ENCODE data around the gene ZFP36L2.
A peak's percentile ranks its signal among the peaks of the same experiment; 100 is the strongest.

ZFP36L2 gene, protein sequence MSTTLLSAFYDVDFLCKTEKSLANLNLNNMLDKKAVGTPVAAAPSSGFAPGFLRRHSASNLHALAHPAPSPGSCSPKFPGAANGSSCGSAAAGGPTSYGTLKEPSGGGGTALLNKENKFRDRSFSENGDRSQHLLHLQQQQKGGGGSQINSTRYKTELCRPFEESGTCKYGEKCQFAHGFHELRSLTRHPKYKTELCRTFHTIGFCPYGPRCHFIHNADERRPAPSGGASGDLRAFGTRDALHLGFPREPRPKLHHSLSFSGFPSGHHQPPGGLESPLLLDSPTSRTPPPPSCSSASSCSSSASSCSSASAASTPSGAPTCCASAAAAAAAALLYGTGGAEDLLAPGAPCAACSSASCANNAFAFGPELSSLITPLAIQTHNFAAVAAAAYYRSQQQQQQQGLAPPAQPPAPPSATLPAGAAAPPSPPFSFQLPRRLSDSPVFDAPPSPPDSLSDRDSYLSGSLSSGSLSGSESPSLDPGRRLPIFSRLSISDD

DNA sequence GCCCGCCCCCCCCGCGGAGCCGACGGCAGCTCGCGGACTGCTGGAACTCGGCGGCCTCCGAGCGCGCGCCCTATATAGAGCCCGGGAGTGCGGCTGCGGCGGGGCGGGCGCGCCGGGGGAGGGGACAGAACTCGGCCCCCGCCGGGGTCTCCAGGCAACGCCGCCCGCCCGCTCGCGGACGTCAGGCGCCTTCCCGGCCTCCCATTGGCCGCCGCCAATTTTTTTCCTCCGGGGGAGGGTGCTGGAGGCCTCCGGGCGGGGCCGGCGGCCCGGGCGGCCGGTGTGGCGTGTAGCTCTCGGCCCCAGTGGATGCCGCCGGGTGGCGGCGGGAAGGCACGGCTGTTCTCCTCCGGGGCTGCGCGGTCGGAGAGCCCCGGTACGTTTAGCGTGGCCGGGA lies at the start of gene ZFP36L2:
ZFP36L2 (minus strand) TSS at position 49 of the 397 bp plus-strand sequence. CDS start 291 bp downstream, outside the sequence.
- TF ChIP-seq CTCF (IDR thresholded peaks at IDR 0.05): no peak
- peak; percentile 97 for DNase-seq (ENCODE audit: low spot score)
- H3K27ac ChIP-seq: peak within 1 kb of the TSS; percentile 98 to 99
- peak within 1 kb of the TSS; percentile 94 for H3K4me3 ChIP-seq

DNA sequence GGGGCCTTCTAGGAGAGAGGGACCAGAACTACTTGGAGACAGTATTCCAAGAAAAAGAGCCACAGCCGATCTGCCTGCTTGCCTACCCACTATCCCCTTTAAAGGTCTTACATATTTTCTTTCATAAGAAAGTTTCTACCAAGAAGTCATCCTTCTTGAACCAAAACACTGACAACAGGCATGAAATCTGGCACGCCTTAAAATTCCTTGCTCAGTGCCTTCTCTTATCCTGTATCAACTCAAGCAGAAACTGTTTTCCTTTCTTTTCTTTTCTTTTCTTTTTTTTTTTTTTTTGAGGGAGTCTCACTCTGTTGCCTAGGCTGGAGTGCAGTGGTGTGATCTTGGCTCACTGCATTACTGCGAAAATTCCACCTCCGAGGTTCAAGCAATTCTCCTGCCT lies 48.3 kb upstream of the ZFP36L2 start:
- no peak for TF ChIP-seq CTCF (IDR thresholded peaks at IDR 0.05)
- H3K4me3 ChIP-seq: no peak overlapping the region
- peak overlapping the region; percentile 54 to 93 for H3K27ac ChIP-seq
- DNase-seq (ENCODE audit: low spot score): no peak

DNA sequence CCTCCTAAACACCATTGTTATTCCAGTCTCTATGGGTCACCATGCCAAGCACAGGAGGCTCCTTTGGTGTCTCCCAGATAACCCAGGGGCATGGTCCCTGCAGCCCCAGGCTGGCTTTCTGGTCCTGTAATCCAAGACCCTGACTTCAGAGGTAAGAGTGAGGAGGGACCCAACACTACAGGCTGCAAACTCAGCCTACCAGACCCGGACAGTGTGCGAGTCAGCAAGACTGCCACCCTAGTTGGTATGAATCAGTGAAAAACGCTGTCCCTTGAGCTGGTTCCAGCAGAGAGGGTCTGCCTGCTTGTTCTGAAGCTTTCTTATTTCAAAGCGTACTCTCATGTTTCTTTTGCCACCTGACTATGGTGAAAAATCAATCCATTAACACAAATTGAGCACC lies 47.6 kb upstream of the ZFP36L2 start:
- TF ChIP-seq CTCF (IDR thresholded peaks at IDR 0.05): no peak
- Histone ChIP-seq H3K27ac (peak overlapping the region; percentile 54 to 73), H3K4me3 (no peak overlapping the region)
- DNase-seq (ENCODE audit: low spot score): no peak

DNA sequence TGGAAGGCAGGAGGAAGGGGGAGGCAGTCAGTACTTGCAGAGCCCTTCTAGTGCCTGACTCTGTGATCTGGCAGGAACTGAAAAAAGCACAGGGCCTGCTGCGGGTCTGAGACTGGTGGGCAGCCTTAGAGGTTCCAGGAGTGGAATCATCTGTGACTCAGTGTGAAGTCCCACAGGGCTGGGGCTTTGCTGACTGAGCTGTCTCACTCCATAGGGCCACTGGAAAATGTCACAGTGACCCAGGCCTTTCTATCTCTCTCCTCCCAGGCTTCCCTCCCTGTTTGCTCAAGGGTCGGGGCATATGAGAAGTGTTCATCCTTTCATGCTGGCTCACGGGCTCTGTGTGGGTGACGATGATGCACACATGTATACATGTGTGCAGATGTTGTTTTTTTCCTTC lies 47.1 kb upstream of the ZFP36L2 start:
- no peak overlapping the region for H3K4me3 ChIP-seq
- H3K27ac ChIP-seq: peak overlapping the region; percentile 54 to 73
- TF ChIP-seq CTCF (IDR thresholded peaks at IDR 0.05): no peak
- DNase-seq (ENCODE audit: low spot score): peak; percentile 82

DNA sequence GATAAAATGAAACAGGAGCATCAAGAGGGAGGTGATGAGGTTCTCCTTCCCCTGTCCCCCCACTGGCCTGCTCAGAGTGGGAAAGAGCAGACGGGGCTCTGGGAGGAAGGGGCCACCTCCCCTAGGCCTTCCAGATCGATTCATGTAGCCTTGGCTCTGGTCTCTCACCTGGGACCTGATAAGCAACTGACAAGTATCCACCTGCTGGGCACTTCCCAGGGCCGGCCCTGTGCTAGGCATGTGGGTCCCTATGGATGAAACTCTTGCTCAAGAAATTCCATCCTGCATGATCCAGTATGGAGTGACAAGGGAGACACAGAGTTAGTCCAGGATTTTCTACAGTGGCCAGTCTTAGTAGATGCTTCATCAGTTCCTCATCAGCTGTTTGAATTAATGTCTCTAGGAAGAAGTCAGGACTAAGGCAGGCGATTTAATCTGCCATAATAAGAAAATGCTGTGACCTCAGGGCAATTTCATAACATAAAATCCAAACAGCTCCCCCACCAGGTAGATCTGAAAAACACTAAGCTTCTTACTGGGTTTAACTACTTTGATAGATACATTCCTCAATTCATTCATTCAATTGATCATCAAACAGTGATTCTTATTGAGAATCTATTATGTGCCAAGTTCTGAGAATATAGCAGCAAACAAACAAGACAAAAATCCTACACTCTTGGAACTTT lies 44.7 kb upstream of the ZFP36L2 start:
- Histone ChIP-seq H3K4me3 (no peak overlapping the region), H3K27ac (peak overlapping the region; percentile 87 to 93)
- TF ChIP-seq CTCF (IDR thresholded peaks at IDR 0.05): no peak
- DNase-seq (ENCODE audit: low spot score): no peak

DNA sequence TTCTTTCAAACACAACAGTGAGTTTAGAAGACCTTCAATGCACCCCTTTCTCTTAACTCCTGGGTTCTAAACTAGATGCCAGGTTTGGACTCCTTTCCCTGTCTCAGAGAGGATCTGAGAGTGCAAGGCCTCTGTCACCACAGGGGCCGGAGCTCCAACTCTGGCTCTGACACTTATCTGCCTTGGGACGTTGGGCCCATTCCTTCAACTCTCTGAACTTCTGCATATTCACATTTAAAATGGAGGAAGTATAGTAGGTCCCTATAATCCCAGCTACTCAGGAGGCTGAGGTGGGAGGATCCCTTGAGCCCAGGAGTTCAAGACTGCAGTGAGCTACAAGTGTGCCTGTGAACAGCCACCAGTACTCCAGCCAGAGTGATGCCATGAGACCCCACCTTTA lies 44.1 kb upstream of the ZFP36L2 start:
- TF ChIP-seq CTCF (IDR thresholded peaks at IDR 0.05): no peak
- peak overlapping the region; percentile 87 to 93 for H3K27ac ChIP-seq

More for the DNA sequence above, 44.1 kb upstream of the ZFP36L2 start:
- H3K4me3 ChIP-seq: no peak overlapping the region
- DNase-seq (ENCODE audit: low spot score): no peak

Data from coronary artery (tissue), 2 donors.